GM11168 (cell line): Measurements from ENCODE around the gene MAPK6.

ENCODE experiments used
- in situ Hi-C: fragments of 300-500 bp; cut with MboI; formaldehyde crosslinking; loops from one replicate; pipeline ENCODE4 v1.12.0; 2022; ENCODE audit warnings: low sequenced_read_pairs; ENCODE audit not compliant: unreplicated experiment

The MAPK6 gene

GRCh38 chr15:52099651-52100272, 80.7 kb downstream of the MAPK6 start:
- in situ Hi-C loops: no loop called here

GRCh38 chr15:52100807-52101442, 81.9 kb downstream of the MAPK6 start:
- in situ Hi-C loops: no loop called here

GRCh38 chr15:52101542-52102323, 82.7 kb downstream of the MAPK6 start:
- in situ Hi-C loops: no loop called here

GRCh38 chr15:52102463-52102862, 83.4 kb downstream of the MAPK6 start:
- in situ Hi-C loops: no loop called here

- in situ Hi-C loops: no loop called here
Observed at GRCh38 chr15:52103217-52104207, 84.5 kb downstream of the MAPK6 start.

GRCh38 chr15:52104532-52105004, 85.5 kb downstream of the MAPK6 start:
- in situ Hi-C loops: no loop called here

GRCh38 chr15:52105846-52106245, 86.8 kb downstream of the MAPK6 start:
- in situ Hi-C loops: no loop called here

GRCh38 chr15:52106641-52107040, 87.6 kb downstream of the MAPK6 start:
- in situ Hi-C loops: no loop called here

- in situ Hi-C loops: no loop called here
Observed at GRCh38 chr15:52107238-52107637, 88.2 kb downstream of the MAPK6 start.

GRCh38 chr15:52109559-52110451, 90.8 kb downstream of the MAPK6 start:
- in situ Hi-C loops: no loop called here

GRCh38 chr15:52111517-52112202, 92.6 kb downstream of the MAPK6 start:
- in situ Hi-C loops: no loop called here

- in situ Hi-C loops: no loop called here
Observed at GRCh38 chr15:52112203-52112750, 93.3 kb downstream of the MAPK6 start.

- in situ Hi-C loops: no loop called here
Observed at GRCh38 chr15:52113235-52113634, 94.2 kb downstream of the MAPK6 start.

GRCh38 chr15:52113708-52114107, 94.7 kb downstream of the MAPK6 start:
- in situ Hi-C loops: no loop called here

- in situ Hi-C loops: no loop called here
Observed at GRCh38 chr15:52114261-52115055, 95.4 kb downstream of the MAPK6 start.

GRCh38 chr15:52115598-52116427, 96.8 kb downstream of the MAPK6 start:
- in situ Hi-C loops: no loop called here
